ENCODE data around the gene ZP3. TPM values are rescaled to one million over a fixed set of nuclear protein-coding genes. Genes with fewer than 3 reads are reported as not detected.

Gene ZP3
- polyA plus RNA-seq, 3 donors, result 4.3 to 12.1 (median 10.4) TPM

DNA sequence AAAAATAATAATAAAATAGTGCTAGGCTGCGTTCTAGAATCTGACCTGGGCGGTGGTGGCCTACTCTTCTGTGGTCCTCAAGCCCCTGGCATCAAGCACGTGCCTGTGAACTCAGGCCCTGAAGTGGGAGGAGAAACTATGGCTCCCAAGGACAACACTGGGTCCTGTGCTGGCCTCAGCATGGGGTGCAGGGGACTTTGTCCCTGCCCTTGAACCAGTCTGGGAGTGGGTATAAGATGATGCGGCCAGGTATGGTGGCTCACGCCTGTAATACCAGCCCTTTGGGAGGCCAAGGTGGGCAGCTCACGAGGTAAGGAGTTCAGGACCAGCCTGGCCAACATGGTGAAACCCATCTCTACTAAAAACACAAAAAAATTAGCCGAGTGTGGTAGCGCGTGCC is 5.5 kb downstream of the ZP3 start:
- Histone ChIP-seq H3K9me3 (replicated peaks in 1 of 2; ENCODE audit: control insufficient read depth in 1 of 2, insufficient read depth in 1 of 2, low read length in 2 of 2) (no peaks in the 10 kb centered on the region), H3K36me3 (replicated peaks in 1 of 2; ENCODE audit: control insufficient read depth in 1 of 2, insufficient read depth in 2 of 2, low read length in 2 of 2) (no peaks in the 10 kb centered on the region), H3K4me2 (replicated peaks; ENCODE audit: extremely low read depth, low read length, poor library complexity, severe bottlenecking) (no peak overlapping the region), H2AFZ (ENCODE audit: insufficient read depth, low read depth, low read length, poor library complexity, severe bottlenecking) (no peak overlapping the region), H3K27me3 (ENCODE audit: control insufficient read depth in 2 of 2, insufficient read depth in 2 of 2, low read length in 2 of 2) (no peaks in the 10 kb centered on the region), H3K27ac (ENCODE audit: low read depth in 1 of 2, low read length in 2 of 2) (no peak overlapping the region), H3K79me2 (ENCODE audit: insufficient read depth, low read length) (no peaks in the 10 kb centered on the region), H4K20me1 (ENCODE audit: insufficient read depth, low read length) (no peaks in the 10 kb centered on the region), H3K9ac (ENCODE audit: insufficient read depth, low read length, poor library complexity, severe bottlenecking) (no peak overlapping the region), H3K4me1 (ENCODE audit: control insufficient read depth in 1 of 2, insufficient read depth in 2 of 2, low read length in 2 of 2) (peaks cover 10% of the 10 kb centered on the region in 2 donors), H3K4me3 (replicated peaks in 1 of 3; ENCODE audit: low read depth in 2 of 3, low read length in 3 of 3) (no peak overlapping the region)
- Mint-ChIP-seq H3K4me3 (no peak overlapping the region), H3K4me1 (peaks cover 9% of the 10 kb centered on the region), H3K36me3 (peaks cover 4 to 6% of the 10 kb centered on the region in 2 donors), H3K27me3 (ENCODE audit: low read depth in 3 of 3) (peaks cover 0 to 3% (median 0%) of the 10 kb centered on the region in 3 donors), H3K27ac (no peak overlapping the region), H3K9me3 (no peaks in the 10 kb centered on the region)
- no peak for DNase-seq
- 95% methylated on average over 4 of the region's 9 CpGs for WGBS (ENCODE audit: insufficient coverage)
- intact Hi-C loops (cut with micrococcal nuclease), result no loop called here
- TF ChIP-seq, protein P1, sequence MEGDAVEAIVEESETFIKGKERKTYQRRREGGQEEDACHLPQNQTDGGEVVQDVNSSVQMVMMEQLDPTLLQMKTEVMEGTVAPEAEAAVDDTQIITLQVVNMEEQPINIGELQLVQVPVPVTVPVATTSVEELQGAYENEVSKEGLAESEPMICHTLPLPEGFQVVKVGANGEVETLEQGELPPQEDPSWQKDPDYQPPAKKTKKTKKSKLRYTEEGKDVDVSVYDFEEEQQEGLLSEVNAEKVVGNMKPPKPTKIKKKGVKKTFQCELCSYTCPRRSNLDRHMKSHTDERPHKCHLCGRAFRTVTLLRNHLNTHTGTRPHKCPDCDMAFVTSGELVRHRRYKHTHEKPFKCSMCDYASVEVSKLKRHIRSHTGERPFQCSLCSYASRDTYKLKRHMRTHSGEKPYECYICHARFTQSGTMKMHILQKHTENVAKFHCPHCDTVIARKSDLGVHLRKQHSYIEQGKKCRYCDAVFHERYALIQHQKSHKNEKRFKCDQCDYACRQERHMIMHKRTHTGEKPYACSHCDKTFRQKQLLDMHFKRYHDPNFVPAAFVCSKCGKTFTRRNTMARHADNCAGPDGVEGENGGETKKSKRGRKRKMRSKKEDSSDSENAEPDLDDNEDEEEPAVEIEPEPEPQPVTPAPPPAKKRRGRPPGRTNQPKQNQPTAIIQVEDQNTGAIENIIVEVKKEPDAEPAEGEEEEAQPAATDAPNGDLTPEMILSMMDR (IDR thresholded peaks at IDR 0.05), result no peak

DNA sequence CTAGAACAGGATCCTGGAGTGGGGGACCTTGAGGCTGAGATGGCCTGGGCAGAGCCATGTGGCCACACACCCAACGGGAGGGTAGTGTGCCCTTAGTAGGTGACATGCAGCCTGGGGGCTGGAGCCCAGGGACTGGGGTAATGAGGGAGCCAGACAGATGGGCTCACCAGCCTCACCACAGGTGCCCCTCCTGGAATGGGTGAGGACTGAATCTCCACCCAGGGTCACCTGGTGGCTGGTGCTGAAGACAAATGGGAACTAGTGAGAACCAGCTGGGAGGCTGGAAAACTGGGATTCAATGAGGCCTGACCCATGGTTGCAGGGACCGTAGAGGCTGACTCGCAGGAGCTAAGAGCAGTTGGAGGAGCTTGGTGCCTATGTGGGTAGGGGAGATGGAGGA is 6.1 kb downstream of the ZP3 start:
- Histone ChIP-seq H3K9ac (ENCODE audit: insufficient read depth, low read length, poor library complexity, severe bottlenecking) (no peak overlapping the region), H3K9me3 (replicated peaks in 1 of 2; ENCODE audit: control insufficient read depth in 1 of 2, insufficient read depth in 1 of 2, low read length in 2 of 2) (no peaks in the 10 kb centered on the region), H3K4me2 (replicated peaks; ENCODE audit: extremely low read depth, low read length, poor library complexity, severe bottlenecking) (no peak overlapping the region), H3K27ac (ENCODE audit: low read depth in 1 of 2, low read length in 2 of 2) (no peak overlapping the region), H4K20me1 (ENCODE audit: insufficient read depth, low read length) (no peaks in the 10 kb centered on the region), H3K4me3 (replicated peaks in 1 of 3; ENCODE audit: low read depth in 2 of 3, low read length in 3 of 3) (no peak overlapping the region), H3K36me3 (replicated peaks in 1 of 2; ENCODE audit: control insufficient read depth in 1 of 2, insufficient read depth in 2 of 2, low read length in 2 of 2) (no peaks in the 10 kb centered on the region), H3K4me1 (ENCODE audit: control insufficient read depth in 1 of 2, insufficient read depth in 2 of 2, low read length in 2 of 2) (peaks cover 10% of the 10 kb centered on the region in 2 donors), H2AFZ (ENCODE audit: insufficient read depth, low read depth, low read length, poor library complexity, severe bottlenecking) (no peak overlapping the region), H3K27me3 (ENCODE audit: control insufficient read depth in 2 of 2, insufficient read depth in 2 of 2, low read length in 2 of 2) (no peaks in the 10 kb centered on the region), H3K79me2 (ENCODE audit: insufficient read depth, low read length) (no peaks in the 10 kb centered on the region)
- Mint-ChIP-seq H3K4me3 (no peak overlapping the region), H3K27ac (peak overlapping the region in 3 of 7 donors; percentile 17 to 31 (median 31)), H3K9me3 (no peaks in the 10 kb centered on the region), H3K4me1 (peaks cover 9% of the 10 kb centered on the region), H3K27me3 (ENCODE audit: low read depth in 3 of 3) (peaks cover 0 to 2% (median 0%) of the 10 kb centered on the region in 3 donors), H3K36me3 (peaks cover 6 to 7% of the 10 kb centered on the region in 2 donors)
- WGBS (ENCODE audit: insufficient coverage), result 94% methylated on average over 3 of the region's 3 CpGs
- DNase-seq, result no peak
- TF ChIP-seq, protein P1 (IDR thresholded peaks at IDR 0.05), result no peak
- intact Hi-C loops (cut with micrococcal nuclease), result no loop called here
